ENCODE data around the gene WDR4.

DNA sequence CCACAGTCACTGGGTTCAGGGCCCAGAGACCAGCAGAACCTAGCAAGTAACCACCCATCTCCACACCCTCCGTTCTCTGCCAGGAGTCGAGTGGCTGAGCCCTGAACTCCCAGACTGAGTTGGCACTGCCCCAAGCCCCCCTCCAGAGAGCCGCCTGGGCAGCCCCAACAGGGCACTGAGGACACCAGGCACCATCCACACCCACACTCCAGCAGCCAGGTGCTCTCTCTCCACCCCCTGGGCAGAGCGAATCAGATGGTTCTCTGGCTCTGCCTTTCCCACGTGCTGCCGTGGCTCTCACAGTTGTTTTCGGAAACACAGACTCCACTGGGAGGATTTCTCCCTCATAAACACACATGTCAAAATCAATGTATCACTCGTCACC, 13.6 kb downstream of the WDR4 start:
- TF ChIP-seq, protein P1, sequence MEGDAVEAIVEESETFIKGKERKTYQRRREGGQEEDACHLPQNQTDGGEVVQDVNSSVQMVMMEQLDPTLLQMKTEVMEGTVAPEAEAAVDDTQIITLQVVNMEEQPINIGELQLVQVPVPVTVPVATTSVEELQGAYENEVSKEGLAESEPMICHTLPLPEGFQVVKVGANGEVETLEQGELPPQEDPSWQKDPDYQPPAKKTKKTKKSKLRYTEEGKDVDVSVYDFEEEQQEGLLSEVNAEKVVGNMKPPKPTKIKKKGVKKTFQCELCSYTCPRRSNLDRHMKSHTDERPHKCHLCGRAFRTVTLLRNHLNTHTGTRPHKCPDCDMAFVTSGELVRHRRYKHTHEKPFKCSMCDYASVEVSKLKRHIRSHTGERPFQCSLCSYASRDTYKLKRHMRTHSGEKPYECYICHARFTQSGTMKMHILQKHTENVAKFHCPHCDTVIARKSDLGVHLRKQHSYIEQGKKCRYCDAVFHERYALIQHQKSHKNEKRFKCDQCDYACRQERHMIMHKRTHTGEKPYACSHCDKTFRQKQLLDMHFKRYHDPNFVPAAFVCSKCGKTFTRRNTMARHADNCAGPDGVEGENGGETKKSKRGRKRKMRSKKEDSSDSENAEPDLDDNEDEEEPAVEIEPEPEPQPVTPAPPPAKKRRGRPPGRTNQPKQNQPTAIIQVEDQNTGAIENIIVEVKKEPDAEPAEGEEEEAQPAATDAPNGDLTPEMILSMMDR (IDR thresholded peaks at IDR 0.05; ENCODE audit: low read depth, low read length, missing input control) = no peak
- no peak for TF ChIP-seq ZBTB33 (IDR thresholded peaks at IDR 0.05)
- no peak for TF ChIP-seq TAF1 (conservative IDR thresholded peaks at IDR 0.05)
- TF ChIP-seq JUND (IDR thresholded peaks at IDR 0.05) = no peak
- TF ChIP-seq ATF3 (IDR thresholded peaks at IDR 0.05) = no peak
- TF ChIP-seq RAD21 (IDR thresholded peaks at IDR 0.05) = no peak

Data from liver (tissue), 3 donors.